Endodermal cell (in vitro differentiated cells): Measurements from ENCODE around the gene ADGRD1. TPM values are rescaled to one million over a fixed set of nuclear protein-coding genes. Genes with fewer than 3 reads are reported as not detected.

ENCODE experiments used
- DNase-seq: peaks from one replicate; pipeline ENCODE4 v3.0.0-alpha.2; 2017
- H3K27ac ChIP-seq: 2 replicates; pipeline ENCODE4 v1.5.1; 2013; ENCODE audit warnings: mild to moderate bottlenecking, low read depth, low read length, moderate library complexity
- H3K27me3 ChIP-seq: 2 replicates; pipeline ENCODE4 v1.6.1; 2013; ENCODE audit warnings: mild to moderate bottlenecking, low read length, moderate library complexity; ENCODE audit not compliant: insufficient read depth, control insufficient read depth, poor library complexity, severe bottlenecking
- H3K36me3 ChIP-seq: 2 replicates; pipeline ENCODE4 v1.7.0; 2013; ENCODE audit warnings: mild to moderate bottlenecking, low read length, moderate library complexity; ENCODE audit not compliant: control insufficient read depth, insufficient read depth
- H3K4me1 ChIP-seq: one replicate; pipeline ENCODE4 v1.7.0; 2013; ENCODE audit warnings: low read length; ENCODE audit not compliant: control insufficient read depth, insufficient read depth
- H3K4me3 ChIP-seq: 2 replicates; pipeline ENCODE4 v1.5.1; 2013; ENCODE audit warnings: mild to moderate bottlenecking, low read length, moderate library complexity
- H3K9ac ChIP-seq: 2 replicates; pipeline ENCODE4 v1.6.1; 2013; ENCODE audit warnings: mild to moderate bottlenecking, low read length, moderate library complexity; ENCODE audit not compliant: poor library complexity, severe bottlenecking; ENCODE audit errors: extremely low read depth
- H3K9me3 ChIP-seq: 2 replicates; pipeline ENCODE4 v1.6.1; 2013; ENCODE audit warnings: mild to moderate bottlenecking, low read length, moderate library complexity; ENCODE audit not compliant: control insufficient read depth
- H3K27ac Mint-ChIP-seq: 2 replicates; pipeline ENCODE4 v1.8.0; 2020; ENCODE audit warnings: mixed read lengths
- H3K27me3 Mint-ChIP-seq: 2 replicates; pipeline ENCODE4 v1.8.0; 2021; ENCODE audit warnings: mild to moderate bottlenecking, mixed read lengths; ENCODE audit not compliant: insufficient read depth
- H3K36me3 Mint-ChIP-seq: 2 replicates; pipeline ENCODE4 v1.8.0; 2020; ENCODE audit warnings: low read depth, mixed read lengths
- H3K4me1 Mint-ChIP-seq: 2 replicates; pipeline ENCODE4 v1.8.0; 2020; ENCODE audit warnings: mixed read lengths
- H3K4me3 Mint-ChIP-seq: 2 replicates; pipeline ENCODE4 v1.8.0; 2020; ENCODE audit warnings: mild to moderate bottlenecking, moderate library complexity, mixed read lengths
- H3K9me3 Mint-ChIP-seq: 2 replicates; pipeline ENCODE4 v1.8.0; 2020; ENCODE audit warnings: mild to moderate bottlenecking, mixed read lengths
- WGBS, 2 experiments: methylation state at CpG; one replicate each; pipeline versions ENCODE4 v1.1.5 to v1.1.7; 2013; ENCODE audit warnings: missing lambda C conversion rate in 2 of 2, mixed read lengths in 1 of 2; ENCODE audit not compliant: insufficient coverage in 1 of 2, insufficient read length in 1 of 2; 5-methylcytosine and 5-hydroxymethylcytosine counted together
- total RNA-seq, 2 donors: library from RNA; stranded (reverse); fragmentation: NEBNext Ultra II Directional in 1 of 2; extraction: Animal tissue kit (Norgen Biotek cat#: 25700) in 1 of 2; gene quantifications; 2 replicates in 1 of 2; 3 replicates in 1 of 2; pipeline ENCODE4 v1.2.1, GENCODE V29; 2021
- TF ChIP-seq, protein P1 (sequence below): fragments of 200-600 bp; sonication (generic); conservative IDR thresholded peaks from 2 replicates; pipeline ENCODE4 v1.5.0; 2021; ENCODE audit warnings: antibody characterized with exemption, mild to moderate bottlenecking

The ADGRD1 gene
- total RNA-seq, 2 donors from 2014 or later = 1.3 to 2.9 TPM

DNA sequence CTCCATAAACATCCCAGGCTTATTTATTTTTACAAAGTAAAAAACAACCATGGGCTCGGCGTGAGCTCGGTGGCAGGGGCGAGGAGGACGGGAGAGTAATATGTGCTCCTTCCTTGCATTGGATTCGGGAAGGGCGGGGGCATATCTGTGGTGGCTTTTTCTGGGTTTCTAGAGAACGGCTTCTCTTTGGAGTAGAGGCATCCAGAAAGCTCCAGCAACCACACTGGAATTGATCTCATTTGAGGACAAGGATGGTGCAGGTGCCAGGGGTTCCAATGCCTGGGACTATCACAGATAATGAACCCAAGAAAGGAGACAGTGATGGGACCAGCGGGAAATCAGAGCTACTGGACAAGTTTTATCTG, 18.9 kb downstream of the ADGRD1 start:
- Mint-ChIP-seq H3K4me1 (no peaks in the 10 kb centered on the region), H3K27me3 (no peaks in the 10 kb centered on the region), H3K9me3 (no peaks in the 10 kb centered on the region), H3K36me3 (no peaks in the 10 kb centered on the region), H3K4me3 (no peak overlapping the region), H3K27ac (no peak overlapping the region)
- Histone ChIP-seq H3K4me3 (no peak overlapping the region), H3K9ac (no peak overlapping the region), H3K4me1 (no peaks in the 10 kb centered on the region), H3K27me3 (no peaks in the 10 kb centered on the region), H3K9me3 (no peaks in the 10 kb centered on the region), H3K27ac (no peak overlapping the region), H3K36me3 (no peaks in the 10 kb centered on the region)
- WGBS, 2 experiments = 95 to 96% methylated on average over 9 of the region's 9 CpGs
- DNase-seq = no peak
- TF ChIP-seq, protein P1, sequence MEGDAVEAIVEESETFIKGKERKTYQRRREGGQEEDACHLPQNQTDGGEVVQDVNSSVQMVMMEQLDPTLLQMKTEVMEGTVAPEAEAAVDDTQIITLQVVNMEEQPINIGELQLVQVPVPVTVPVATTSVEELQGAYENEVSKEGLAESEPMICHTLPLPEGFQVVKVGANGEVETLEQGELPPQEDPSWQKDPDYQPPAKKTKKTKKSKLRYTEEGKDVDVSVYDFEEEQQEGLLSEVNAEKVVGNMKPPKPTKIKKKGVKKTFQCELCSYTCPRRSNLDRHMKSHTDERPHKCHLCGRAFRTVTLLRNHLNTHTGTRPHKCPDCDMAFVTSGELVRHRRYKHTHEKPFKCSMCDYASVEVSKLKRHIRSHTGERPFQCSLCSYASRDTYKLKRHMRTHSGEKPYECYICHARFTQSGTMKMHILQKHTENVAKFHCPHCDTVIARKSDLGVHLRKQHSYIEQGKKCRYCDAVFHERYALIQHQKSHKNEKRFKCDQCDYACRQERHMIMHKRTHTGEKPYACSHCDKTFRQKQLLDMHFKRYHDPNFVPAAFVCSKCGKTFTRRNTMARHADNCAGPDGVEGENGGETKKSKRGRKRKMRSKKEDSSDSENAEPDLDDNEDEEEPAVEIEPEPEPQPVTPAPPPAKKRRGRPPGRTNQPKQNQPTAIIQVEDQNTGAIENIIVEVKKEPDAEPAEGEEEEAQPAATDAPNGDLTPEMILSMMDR = no peak

DNA sequence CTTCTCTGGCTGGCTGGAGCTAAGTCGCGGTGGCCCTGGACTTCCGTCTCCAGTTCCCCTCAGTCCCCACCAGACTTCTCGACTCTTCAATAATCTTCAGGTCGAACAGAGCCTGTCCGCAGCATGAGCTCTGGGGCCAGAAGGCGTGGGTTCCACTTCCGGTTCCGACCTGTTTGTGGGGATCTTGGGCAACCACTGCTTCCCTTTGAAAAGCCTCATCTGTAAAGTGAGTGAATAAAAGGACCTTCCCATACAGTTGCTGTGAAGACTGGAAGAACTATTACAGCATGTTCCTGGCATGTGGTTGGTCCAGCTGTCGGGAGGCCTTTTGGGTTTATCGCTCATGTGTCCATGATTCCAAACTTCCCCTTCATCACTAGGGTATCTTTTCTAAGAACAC, 19.4 kb downstream of the ADGRD1 start:
- H3K9me3 ChIP-seq = no peaks in the 10 kb centered on the region
- no peaks in the 10 kb centered on the region for H3K27me3 ChIP-seq
- Mint-ChIP-seq H3K27me3 (no peaks in the 10 kb centered on the region), H3K4me3 (no peak overlapping the region), H3K27ac (no peak overlapping the region), H3K36me3 (no peaks in the 10 kb centered on the region), H3K9me3 (no peaks in the 10 kb centered on the region), H3K4me1 (no peaks in the 10 kb centered on the region)
- DNase-seq = peak; percentile 35
- 94 to 97% methylated on average over 9 to 11 of the region's 11 CpGs for WGBS, 2 experiments
- H3K36me3 ChIP-seq = no peaks in the 10 kb centered on the region
- no peak overlapping the region for H3K27ac ChIP-seq
- TF ChIP-seq, protein P1 = no peak
- no peak overlapping the region for H3K9ac ChIP-seq
- no peaks in the 10 kb centered on the region for H3K4me1 ChIP-seq
- no peak overlapping the region for H3K4me3 ChIP-seq

DNA sequence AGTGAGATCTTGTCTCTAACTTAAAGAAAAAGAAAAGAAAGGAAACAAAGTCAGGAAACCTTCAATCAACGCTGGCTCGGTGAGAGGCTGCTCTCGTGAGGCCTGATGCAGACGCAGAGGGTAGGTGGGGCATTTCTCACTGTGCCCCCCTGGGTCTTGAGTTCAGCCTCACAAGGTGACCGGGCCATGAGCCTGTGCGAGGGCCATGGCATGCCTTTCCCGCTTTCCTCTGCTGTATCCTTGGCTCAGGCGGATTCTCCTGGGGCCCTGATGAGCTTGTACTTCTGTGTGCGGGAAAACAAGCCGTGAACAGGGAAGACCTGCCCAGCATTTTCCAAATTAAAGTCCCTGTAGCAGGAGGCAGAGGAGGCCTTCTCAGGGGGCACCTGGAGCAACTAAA, 20.2 kb downstream of the ADGRD1 start:
- no peaks in the 10 kb centered on the region for H3K36me3 Mint-ChIP-seq
- no peak overlapping the region for H3K9ac ChIP-seq
- H3K27me3 Mint-ChIP-seq = no peaks in the 10 kb centered on the region
- 93 to 95% methylated on average over 10 of the region's 10 CpGs for WGBS, 2 experiments
- DNase-seq = peak; percentile 34
- no peak overlapping the region for H3K4me3 ChIP-seq
- H3K4me1 ChIP-seq = no peaks in the 10 kb centered on the region
- TF ChIP-seq, protein P1 = no peak
- no peaks in the 10 kb centered on the region for H3K36me3 ChIP-seq
- no peaks in the 10 kb centered on the region for H3K27me3 ChIP-seq
- no peak overlapping the region for H3K4me3 Mint-ChIP-seq
- H3K9me3 ChIP-seq = no peaks in the 10 kb centered on the region
- no peaks in the 10 kb centered on the region for H3K4me1 Mint-ChIP-seq
- H3K9me3 Mint-ChIP-seq = no peaks in the 10 kb centered on the region
- H3K27ac ChIP-seq = no peak overlapping the region
- H3K27ac Mint-ChIP-seq = no peak overlapping the region
